GM20000 (cell line): ENCODE data around the gene MT1HL1.

Experiments
- DNase-seq: peaks from one replicate; pipeline ENCODE4 v3.0.0; 2012; ENCODE audit warnings: low spot score
- TF ChIP-seq, protein P1 (sequence below): IDR thresholded peaks from 2 replicates; pipeline ENCODE4 v1.5.1; 2012; ENCODE audit warnings: mild to moderate bottlenecking, control low read depth; ENCODE audit errors: extremely low read depth, missing control alignments

Gene MT1HL1

DNA sequence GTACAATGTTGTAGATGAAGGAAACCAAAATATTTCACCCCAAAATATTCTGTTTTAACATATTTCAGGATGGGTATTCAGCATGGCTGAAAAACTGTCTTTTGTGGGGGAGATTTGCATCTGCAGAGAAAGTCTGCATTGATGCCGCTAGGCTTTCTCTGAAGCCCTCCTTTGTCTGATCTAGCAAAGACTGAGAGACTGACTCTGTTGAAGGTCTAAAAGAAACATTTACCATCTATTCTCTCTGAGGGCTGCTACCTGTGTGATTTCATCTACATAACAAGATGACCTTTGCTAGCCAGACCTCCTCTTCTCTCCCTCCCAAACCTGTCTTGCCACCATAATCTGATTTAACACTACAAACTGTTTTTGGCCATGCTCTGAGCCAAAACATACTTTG, 12.4 kb upstream of the MT1HL1 start:
- TF ChIP-seq, protein P1, sequence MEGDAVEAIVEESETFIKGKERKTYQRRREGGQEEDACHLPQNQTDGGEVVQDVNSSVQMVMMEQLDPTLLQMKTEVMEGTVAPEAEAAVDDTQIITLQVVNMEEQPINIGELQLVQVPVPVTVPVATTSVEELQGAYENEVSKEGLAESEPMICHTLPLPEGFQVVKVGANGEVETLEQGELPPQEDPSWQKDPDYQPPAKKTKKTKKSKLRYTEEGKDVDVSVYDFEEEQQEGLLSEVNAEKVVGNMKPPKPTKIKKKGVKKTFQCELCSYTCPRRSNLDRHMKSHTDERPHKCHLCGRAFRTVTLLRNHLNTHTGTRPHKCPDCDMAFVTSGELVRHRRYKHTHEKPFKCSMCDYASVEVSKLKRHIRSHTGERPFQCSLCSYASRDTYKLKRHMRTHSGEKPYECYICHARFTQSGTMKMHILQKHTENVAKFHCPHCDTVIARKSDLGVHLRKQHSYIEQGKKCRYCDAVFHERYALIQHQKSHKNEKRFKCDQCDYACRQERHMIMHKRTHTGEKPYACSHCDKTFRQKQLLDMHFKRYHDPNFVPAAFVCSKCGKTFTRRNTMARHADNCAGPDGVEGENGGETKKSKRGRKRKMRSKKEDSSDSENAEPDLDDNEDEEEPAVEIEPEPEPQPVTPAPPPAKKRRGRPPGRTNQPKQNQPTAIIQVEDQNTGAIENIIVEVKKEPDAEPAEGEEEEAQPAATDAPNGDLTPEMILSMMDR: no peak

DNA sequence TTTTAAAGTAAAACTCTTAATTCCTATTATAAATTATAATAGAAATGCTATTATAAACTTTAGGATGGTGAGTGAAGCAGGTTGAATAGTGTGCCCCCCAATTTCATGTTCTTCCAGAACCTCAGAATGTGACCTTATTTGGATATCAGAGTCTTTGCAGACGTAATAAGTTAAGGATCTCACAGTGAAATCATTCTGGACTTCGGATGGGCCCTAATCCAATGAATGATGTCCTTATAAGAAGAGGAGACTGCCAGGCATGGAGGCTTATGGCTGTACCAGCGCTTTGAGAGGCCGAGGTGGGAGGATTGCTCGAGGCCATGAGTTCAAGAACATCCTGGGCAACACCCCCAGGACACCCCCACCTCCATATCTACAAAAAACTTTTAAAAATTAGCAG, 9.4 kb upstream of the MT1HL1 start:
- TF ChIP-seq, protein P1: no peak
- no peak for DNase-seq

More for the DNA sequence above, 12.4 kb upstream of the MT1HL1 start:
- DNase-seq: no peak

DNA sequence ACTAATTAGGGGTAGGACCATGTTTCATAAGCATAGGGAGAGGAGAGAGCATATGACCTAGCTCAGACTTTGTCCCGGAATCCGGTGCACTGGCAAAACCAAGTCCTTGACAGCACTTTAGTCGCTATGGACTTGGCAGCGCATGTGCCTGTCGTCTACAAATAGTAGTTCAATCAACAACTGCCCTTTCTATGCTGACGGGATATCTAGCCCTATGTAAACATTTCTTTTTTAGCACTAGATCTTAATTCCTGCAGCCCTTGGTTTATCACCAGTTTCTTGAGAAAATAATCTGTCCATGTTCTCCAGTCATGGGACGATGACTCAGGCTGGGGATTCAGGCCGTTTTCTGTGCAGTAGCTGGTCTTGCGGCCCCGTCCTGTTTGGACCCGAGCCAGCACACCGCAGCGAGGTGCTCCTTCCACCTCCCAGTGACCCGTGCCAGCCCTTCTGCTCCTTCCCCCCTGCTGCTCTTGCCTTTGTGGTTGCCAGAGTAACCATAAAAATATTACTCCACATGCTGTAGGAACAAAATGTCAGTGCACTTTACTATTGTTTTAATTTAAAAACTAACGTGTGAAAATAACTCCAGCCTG, 8.6 kb upstream of the MT1HL1 start:
- TF ChIP-seq, protein P1: no peak
- no peak for DNase-seq

DNA sequence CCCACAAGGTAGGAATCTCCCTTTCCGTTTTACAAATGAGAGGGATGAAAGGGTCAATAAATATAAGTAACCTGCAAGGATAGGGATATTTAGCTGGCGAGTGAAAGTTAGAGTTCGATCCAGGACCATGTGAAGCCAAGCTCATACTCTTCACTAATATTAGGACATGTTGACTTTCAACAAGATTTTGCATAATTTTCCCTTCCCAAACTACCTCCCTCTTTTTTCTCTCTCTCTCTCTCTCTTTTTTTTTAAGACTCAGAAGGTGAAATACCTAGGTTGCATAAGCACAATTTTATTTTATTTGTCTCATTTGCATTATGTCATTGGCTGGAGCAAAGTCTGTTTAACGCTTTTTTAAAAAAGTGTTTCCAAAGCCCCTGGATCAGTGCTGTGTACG, 8.1 kb upstream of the MT1HL1 start:
- TF ChIP-seq, protein P1: no peak
- DNase-seq: no peak

DNA sequence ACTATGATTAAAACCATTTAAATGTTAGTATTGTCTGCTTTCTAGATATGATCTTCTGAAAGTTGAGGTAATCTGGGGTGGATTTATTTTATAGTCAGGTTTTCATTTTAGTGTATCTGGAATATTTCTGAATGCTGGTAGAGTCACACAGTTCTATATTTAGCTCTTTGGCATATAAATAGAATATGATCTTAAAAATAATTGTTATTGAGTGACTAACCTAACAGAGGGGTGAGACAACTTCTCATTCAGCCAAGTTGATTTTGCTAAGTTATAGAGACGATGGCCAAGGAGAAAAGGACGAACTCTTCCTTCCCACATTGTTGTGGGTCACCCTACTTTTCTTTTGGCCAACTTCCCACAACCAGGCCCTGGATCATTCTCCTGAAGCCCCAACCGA, 7.2 kb upstream of the MT1HL1 start:
- TF ChIP-seq, protein P1: no peak
- DNase-seq: no peak

DNA sequence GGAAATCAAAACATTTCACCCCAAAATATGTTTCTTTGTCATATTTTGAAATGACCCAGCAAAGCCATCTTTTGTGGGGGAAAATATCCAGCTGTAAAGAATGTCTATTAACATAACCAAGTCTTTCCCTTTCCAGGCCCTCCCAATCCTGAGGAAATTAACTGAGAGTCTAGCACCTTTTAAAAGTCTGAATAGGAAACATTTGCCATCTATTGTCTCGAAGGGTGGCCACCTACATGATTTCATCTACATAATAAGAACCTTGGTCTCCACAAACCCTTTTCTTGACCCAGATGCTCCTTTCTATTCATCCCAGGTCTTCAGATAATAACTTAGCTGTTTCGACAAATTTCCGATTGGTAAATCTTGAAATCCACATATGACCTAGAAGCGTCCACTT, 5.4 kb upstream of the MT1HL1 start:
- DNase-seq: no peak
- TF ChIP-seq, protein P1: no peak

DNA sequence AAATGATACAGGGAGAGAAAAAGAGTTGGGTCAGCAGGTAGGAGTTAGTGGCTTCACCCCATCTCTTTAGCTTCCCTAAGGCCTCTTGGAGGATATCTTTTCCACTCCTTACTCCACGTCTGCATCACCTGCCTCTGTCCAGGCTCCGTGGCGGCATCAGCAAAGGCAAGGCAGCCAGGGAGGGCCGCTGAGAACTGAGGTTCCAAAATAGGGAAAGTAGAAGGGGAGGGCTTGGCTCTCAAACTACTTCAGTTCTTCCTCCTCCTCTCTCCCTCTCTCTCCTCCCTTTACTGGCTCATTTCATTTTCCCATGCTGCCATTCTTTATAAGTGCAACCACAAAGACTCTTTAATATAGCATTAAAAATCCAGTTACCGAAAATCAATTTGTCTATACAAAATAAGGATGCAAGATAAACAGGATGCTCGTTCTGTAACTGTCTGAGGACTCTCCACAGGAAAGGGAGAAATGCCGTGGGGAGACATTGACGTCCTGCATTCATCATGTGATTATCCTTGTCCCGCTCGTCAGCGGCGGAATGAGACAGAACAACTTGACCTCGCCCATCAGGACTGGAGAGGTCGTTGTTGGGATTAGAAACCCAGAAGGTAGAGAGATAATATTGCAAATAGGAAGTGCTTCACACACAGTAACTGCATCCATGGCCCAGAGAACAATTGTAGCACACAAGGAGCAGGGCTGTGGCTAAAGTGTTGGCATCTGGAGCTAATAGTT, 3.1 kb upstream of the MT1HL1 start:
- TF ChIP-seq, protein P1: no peak
- DNase-seq: no peak
